HepG2 (cell line): Measurements from ENCODE around the gene TBC1D22A. TPM values are rescaled to one million over a fixed set of nuclear protein-coding genes. Genes with fewer than 3 reads are reported as not detected.

ENCODE experiments used
- ATAC-seq: fragments of 200-7000 bp; cut with Tn5 transposase; 3 replicates; pipeline ENCODE4 v1.9.1; 2020; ENCODE audit warnings: mild to moderate bottlenecking, moderate library complexity
- BruUV-seq: library from RNA; stranded (reverse); fragments of 400-500 nt; replicated peaks from 2 replicates; lab custom pipeline; 2021; lab: Mats Ljungman, UMichigan
- CTCF ChIA-PET: fragments of 300-600 bp; formaldehyde crosslinking; extraction: SDS; loops from one replicate; lab custom pipeline; 2021; ENCODE audit warnings: low total read pairs, inconsistent platforms, low intra/inter-chr PET ratio; lab: Yijun Ruan, JAX
- POLR2A ChIA-PET: fragments of 350-600 bp; sonication (Branson Sonifier 250); formaldehyde crosslinking; loops from one replicate; lab custom pipeline; 2020; ENCODE audit warnings: antibody characterized with exemption, inconsistent platforms; lab: Yijun Ruan, JAX
- DNase-seq: peaks from one replicate; pipeline ENCODE4 v3.0.0-alpha.2; 2015; ENCODE audit warnings: low spot score
- FAIRE-seq: peaks from 3 replicates; lab custom pipeline; 2011; peaks lifted over from hg19 to GRCh38; lab: Jason Lieb, UNC
- H2AFZ ChIP-seq: one replicate; pipeline ENCODE4 v1.6.1; 2011; ENCODE audit warnings: low read length, inconsistent platforms
- H3K27ac ChIP-seq: fragments of 300-600 bp; 3 replicates; pipeline ENCODE4 v1.8.0; 2011; ENCODE audit warnings: mixed run types, mild to moderate bottlenecking, mixed read lengths, low read length, inconsistent platforms; ENCODE audit not compliant: insufficient read depth; ENCODE audit errors: extremely low read length
- H3K27me3 ChIP-seq, 2 experiments: fragments of 200-600 bp in 1 of 2; 2 replicates in 1 of 2; 3 replicates in 1 of 2; pipeline versions ENCODE4 v1.6.0 to v1.8.0; 2011; ENCODE audit warnings: low read length in 2 of 2, mild to moderate bottlenecking in 2 of 2, moderate library complexity in 2 of 2, inconsistent platforms in 1 of 2; ENCODE audit not compliant: insufficient read depth in 2 of 2, control insufficient read depth in 1 of 2
- H3K36me3 ChIP-seq, 2 experiments: fragments of 200-600 bp in 1 of 2; replicated peaks in 1 of 2; 2 replicates in 1 of 2; 3 replicates in 1 of 2; pipeline versions ENCODE4 v1.5.1 to v1.8.0; 2011; ENCODE audit warnings: low read length in 2 of 2, inconsistent platforms in 1 of 2; ENCODE audit not compliant: insufficient read depth in 2 of 2, control insufficient read depth in 1 of 2
- H3K4me1 ChIP-seq: 2 replicates; pipeline ENCODE4 v1.5.1; 2012; ENCODE audit warnings: low read length, inconsistent platforms; ENCODE audit not compliant: insufficient read depth
- H3K4me2 ChIP-seq: 2 replicates; pipeline ENCODE4 v1.6.0; 2011; ENCODE audit warnings: low read depth, low read length, inconsistent platforms
- H3K4me3 ChIP-seq, 3 experiments: fragments of 200-600 bp in 1 of 3; sonication (generic), shearing (Covaris generic) in 1 of 3; replicated peaks in 1 of 3; 2 replicates each; pipeline ENCODE4 v1.5.1; 2011 to 2016; ENCODE audit warnings: low read length in 3 of 3, inconsistent platforms in 2 of 3, low read depth in 2 of 3, mild to moderate bottlenecking in 2 of 3, control low read depth in 1 of 3, mixed read lengths in 1 of 3; ENCODE audit not compliant: insufficient read depth in 1 of 3
- H3K79me2 ChIP-seq: one replicate; pipeline ENCODE4 v1.6.1; 2011; ENCODE audit warnings: low read length, inconsistent platforms; ENCODE audit not compliant: insufficient read depth
- H3K9ac ChIP-seq: 2 replicates; pipeline ENCODE4 v1.6.0; 2011; ENCODE audit warnings: mild to moderate bottlenecking, low read depth, low read length, inconsistent platforms; ENCODE audit not compliant: insufficient read depth
- H3K9me3 ChIP-seq: 2 replicates; pipeline ENCODE4 v1.5.1; 2012; ENCODE audit warnings: mild to moderate bottlenecking, low read length
- H4K20me1 ChIP-seq: 2 replicates; pipeline ENCODE4 v1.6.0; 2011; ENCODE audit warnings: inconsistent platforms, mild to moderate bottlenecking, low read length, moderate library complexity; ENCODE audit not compliant: insufficient read depth
- ASH2L ChIP-seq: fragments of 300-600, 200-600 bp; sonication (generic); IDR thresholded peaks from 2 replicates; pipeline ENCODE4 v1.7.0; 2017; ENCODE audit warnings: low read depth, mild to moderate bottlenecking, moderate library complexity, mixed read lengths, low read length; ENCODE audit not compliant: insufficient read length
- HDAC6 ChIP-seq: fragments of 200-600 bp; sonication (generic); IDR thresholded peaks from 2 replicates; pipeline ENCODE4 v1.7.0; 2017; ENCODE audit warnings: mild to moderate bottlenecking, antibody characterized with exemption, low read length, low read depth
- HOXD1 ChIP-seq: sonication (generic); formaldehyde crosslinking; IDR thresholded peaks from 2 replicates; pipeline ENCODE4 v1.5.0; 2020; ENCODE audit warnings: missing genetic modification reagents
- MAFF ChIP-seq: IDR thresholded peaks from 2 replicates; pipeline ENCODE4 v1.6.1; 2011; ENCODE audit warnings: low read depth, low read length, improper control_type of control experiment
- MAFK ChIP-seq, 2 experiments: IDR thresholded peaks in 1 of 2; conservative IDR thresholded peaks in 1 of 2; 2 replicates each; pipeline ENCODE4 v1.6.1; 2011; ENCODE audit warnings: improper control_type of control experiment in 2 of 2, low read length in 2 of 2
- SETDB1 ChIP-seq: sonication (generic); formaldehyde crosslinking; IDR thresholded peaks from 2 replicates; pipeline ENCODE4 v1.5.1; 2020; ENCODE audit warnings: missing genetic modification reagents, mild to moderate bottlenecking, borderline replicate concordance
- U2AF2 ChIP-seq: fragments of 200-400 bp; formaldehyde crosslinking; IDR thresholded peaks from 2 replicates; pipeline ENCODE4 v1.6.1; 2017; ENCODE audit warnings: low read depth, mild to moderate bottlenecking, low read length
- ZFP90 ChIP-seq: sonication (generic); formaldehyde crosslinking; IDR thresholded peaks from 2 replicates; pipeline ENCODE4 v1.8.0; 2022; ENCODE audit warnings: missing genetic modification reagents, mild to moderate bottlenecking, inconsistent platforms, borderline replicate concordance
- ZNF547 ChIP-seq: sonication (generic); formaldehyde crosslinking; IDR thresholded peaks from 2 replicates; pipeline ENCODE4 v1.5.1; 2020; ENCODE audit warnings: mild to moderate bottlenecking, missing genetic modification reagents
- ZNF614 ChIP-seq: IDR thresholded peaks from 2 replicates; pipeline ENCODE4 v1.6.1; 2018; ENCODE audit warnings: missing biosample characterization, missing genetic modification reagents, inconsistent platforms, borderline replicate concordance
- ZNF672 ChIP-seq: sonication (generic); formaldehyde crosslinking; IDR thresholded peaks from 2 replicates; pipeline ENCODE4 v1.8.1; 2022; ENCODE audit warnings: missing genetic modification reagents
- ZNF678 ChIP-seq: sonication (generic); formaldehyde crosslinking; IDR thresholded peaks from 2 replicates; pipeline ENCODE4 v1.4.0; 2020; ENCODE audit warnings: mild to moderate bottlenecking, missing genetic modification reagents
- ZNF792 ChIP-seq: IDR thresholded peaks from 2 replicates; pipeline ENCODE4 v1.6.1; 2016
- WGBS: methylation state at CpG from one replicate; pipeline ENCODE4 v1.1.6; 2017; ENCODE audit warnings: low lambda C conversion rate; 5-methylcytosine and 5-hydroxymethylcytosine counted together
- in situ Hi-C: cut with HindIII; loops from 2 replicates; pipeline ENCODE4 v1.10.0; 2017; ENCODE audit warnings: low pct_unique_long_range_greater_than_20kb; ENCODE audit not compliant: extremely low pct_ligation_motif_present
- intact Hi-C: fragments of 100-400 bp; cut with micrococcal nuclease; formaldehyde crosslinking; loops from one replicate; pipeline ENCODE4 v1.10.0; 2022; ENCODE audit not compliant: unreplicated experiment
- polyA plus RNA-seq, 8 experiments: library from polyadenylated mRNA; depleted of rRNA in 3 of 8; stranded (reverse) in 7 of 8; unstranded in 1 of 8; fragments of >200 nt; fragmentation: Illumina TruSeq in 4 of 8; extraction: Trizol in 4 of 8; gene quantifications; 2 replicates each; pipeline versions ENCODE4 v1.2.1 to v1.2.3, GENCODE V29; 2011 to 2016; ENCODE audit warnings: low read depth in 4 of 8, missing spikeins in 1 of 8, mixed read lengths in 1 of 8; ENCODE audit not compliant: insufficient read depth in 1 of 8
- total RNA-seq, 5 experiments: library from RNA; depleted of rRNA; stranded (reverse); fragments of >200 nt; fragmentation: Illumina TruSeq; extraction: Trizol; gene quantifications; 2 replicates each; pipeline ENCODE4 v1.2.3, GENCODE V29; 2016; ENCODE audit warnings: low read depth in 1 of 5
- TF ChIP-seq, protein P1 (sequence below): fragments of 450-650 bp; IDR thresholded peaks from 2 replicates; pipeline ENCODE4 v1.6.1; 2016

The TBC1D22A gene
- total and polyA plus RNA-seq, 2 of the 13 experiments (the other 11 are each of a cell fraction or from before 2014, with no cell fraction given) = 17.3 to 18.0 TPM

- CTCF ChIA-PET = no interaction called here
- 96% methylated on average over 8 of the region's 8 CpGs for WGBS
- FAIRE-seq = no peak
These were observed 4.2 kb downstream of the TBC1D22A start for GRCh38 chr22:46766611-46767010.

GRCh38 chr22:46767249-46767985, 5.0 kb downstream of the TBC1D22A start:
- Histone ChIP-seq H3K27ac (no peak overlapping the region), H3K27me3 (no peaks in the 10 kb centered on the region; a peak in 1 of 5 replicates), H3K9me3 (no peaks in the 10 kb centered on the region), H3K4me2 (no peak overlapping the region), H4K20me1 (no peaks in the 10 kb centered on the region), H2AFZ (no peak overlapping the region), H3K9ac (no peak overlapping the region), H3K79me2 (peaks cover 60% of the 10 kb centered on the region), H3K4me3 (no peak overlapping the region), H3K4me1 (peaks cover 22% of the 10 kb centered on the region), H3K36me3 (no peaks in the 10 kb centered on the region)
- ChIA-PET CTCF (no interaction called here), POLR2A (interaction anchor here (0.8 kb wide), 1 partner anchor 9 kb away, joined by 3 read pairs; no protein-coding TSS in a partner anchor)
- intact Hi-C loops (no loop called here), in situ Hi-C loops (no loop called here)
- no TSS peak for BruUV-seq
- 93% methylated on average over 11 of the region's 11 CpGs for WGBS
- TF ChIP-seq ASH2L (no peak), SETDB1 (no peak), HDAC6 (no peak), MAFF (peak; percentile 95), ZNF614 (CRISPR knock-in tag) (no peak), MAFK (conservative IDR thresholded peaks at IDR 0.05 in 1 of 2, IDR thresholded peaks at IDR 0.05 in 1 of 2; ENCODE audit: low read length in 2 of 2) (peak; percentile 95 to 97)
- FAIRE-seq (no peak), DNase-seq (no peak), ATAC-seq (no peak)

More at GRCh38 chr22:46766611-46767010, 4.2 kb downstream of the TBC1D22A start:
- no TSS peak for BruUV-seq
- intact Hi-C loops = no loop called here
- Histone ChIP-seq H3K27ac (no peak overlapping the region), H3K9me3 (no peaks in the 10 kb centered on the region), H4K20me1 (no peaks in the 10 kb centered on the region), H3K36me3 (no peaks in the 10 kb centered on the region), H3K4me2 (no peak overlapping the region), H3K27me3 (no peaks in the 10 kb centered on the region; a peak in 2 of 5 replicates), H3K9ac (no peak overlapping the region), H3K4me3 (no peak overlapping the region), H3K79me2 (peaks cover 66% of the 10 kb centered on the region), H2AFZ (no peak overlapping the region), H3K4me1 (peaks cover 22% of the 10 kb centered on the region)
- DNase-seq = no peak
- POLR2A ChIA-PET = no interaction called here
- TF ChIP-seq, protein P1, sequence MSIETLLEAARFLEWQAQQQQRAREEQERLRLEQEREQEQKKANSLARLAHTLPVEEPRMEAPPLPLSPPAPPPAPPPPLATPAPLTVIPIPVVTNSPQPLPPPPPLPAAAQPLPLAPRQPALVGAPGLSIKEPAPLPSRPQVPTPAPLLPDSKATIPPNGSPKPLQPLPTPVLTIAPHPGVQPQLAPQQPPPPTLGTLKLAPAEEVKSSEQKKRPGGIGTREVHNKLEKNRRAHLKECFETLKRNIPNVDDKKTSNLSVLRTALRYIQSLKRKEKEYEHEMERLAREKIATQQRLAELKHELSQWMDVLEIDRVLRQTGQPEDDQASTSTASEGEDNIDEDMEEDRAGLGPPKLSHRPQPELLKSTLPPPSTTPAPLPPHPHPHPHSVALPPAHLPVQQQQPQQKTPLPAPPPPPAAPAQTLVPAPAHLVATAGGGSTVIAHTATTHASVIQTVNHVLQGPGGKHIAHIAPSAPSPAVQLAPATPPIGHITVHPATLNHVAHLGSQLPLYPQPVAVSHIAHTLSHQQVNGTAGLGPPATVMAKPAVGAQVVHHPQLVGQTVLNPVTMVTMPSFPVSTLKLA = no peak
- TF ChIP-seq ZNF547 (CRISPR knock-in tag) (no peak), ZNF792 (no peak), U2AF2 (no peak), HOXD1 (CRISPR knock-in tag) (no peak), ZNF672 (CRISPR knock-in tag) (no peak), ZFP90 (no peak), ZNF678 (CRISPR knock-in tag) (no peak)
- in situ Hi-C loops = no loop called here
- no peak for ATAC-seq
